ENCODE measurements around the gene TNFAIP8L3. TPM values are rescaled to one million over a fixed set of nuclear protein-coding genes. Genes with fewer than 3 reads are reported as not detected.

TNFAIP8L3 gene
- total RNA-seq, 4 donors from 2014 or later, result 3.7 to 12.5 (median 10.0) TPM

DNA sequence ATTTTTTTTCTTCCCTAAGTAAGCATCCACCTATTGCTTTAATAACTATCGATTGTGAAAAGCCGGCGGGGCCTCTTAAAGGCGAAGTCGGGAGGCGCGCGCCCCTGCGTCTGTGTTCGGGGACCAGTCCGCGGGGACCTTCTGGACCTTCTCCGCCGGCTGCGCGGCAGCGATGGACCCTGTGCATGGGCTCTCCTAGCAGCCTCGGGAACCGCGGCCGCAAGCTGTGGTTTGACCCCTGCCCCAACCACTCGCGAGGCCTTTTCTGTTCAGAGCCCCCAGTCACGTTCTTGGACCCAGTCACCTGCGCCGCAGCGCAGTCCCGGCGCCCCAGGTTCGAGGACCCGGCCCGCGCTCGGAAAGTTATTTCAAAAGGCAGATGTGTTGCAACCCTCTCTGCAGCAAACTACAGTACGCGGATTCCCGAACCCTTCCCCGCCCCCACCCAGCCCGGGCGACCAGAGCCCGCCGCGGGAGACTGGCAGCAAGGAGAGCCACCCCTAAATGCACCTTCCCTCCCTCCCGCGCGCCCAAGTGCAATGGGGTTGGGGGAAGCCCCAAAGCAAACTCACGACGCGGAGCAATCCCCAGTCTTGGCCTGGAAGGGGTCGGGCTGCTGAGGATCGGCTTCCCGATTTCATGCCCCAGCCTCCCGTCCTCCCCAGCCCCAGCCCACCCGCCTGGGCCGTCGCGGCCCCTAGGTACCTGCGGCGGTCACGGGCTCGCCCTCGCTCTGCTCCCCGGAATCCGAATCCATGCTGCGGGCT, 684 bp downstream of the TNFAIP8L3 start:
- DNase-seq (ENCODE audit: low spot score in 2 of 2), result peak in 1 of 2 donors; percentile 41
- H3K36me3 ChIP-seq, result no peaks in the 10 kb centered on the region
- TF ChIP-seq EP300 (IDR thresholded peaks at IDR 0.05) (no peak), POLR2A (IDR thresholded peaks at IDR 0.05) (no peak)
- TF ChIP-seq, protein P1, sequence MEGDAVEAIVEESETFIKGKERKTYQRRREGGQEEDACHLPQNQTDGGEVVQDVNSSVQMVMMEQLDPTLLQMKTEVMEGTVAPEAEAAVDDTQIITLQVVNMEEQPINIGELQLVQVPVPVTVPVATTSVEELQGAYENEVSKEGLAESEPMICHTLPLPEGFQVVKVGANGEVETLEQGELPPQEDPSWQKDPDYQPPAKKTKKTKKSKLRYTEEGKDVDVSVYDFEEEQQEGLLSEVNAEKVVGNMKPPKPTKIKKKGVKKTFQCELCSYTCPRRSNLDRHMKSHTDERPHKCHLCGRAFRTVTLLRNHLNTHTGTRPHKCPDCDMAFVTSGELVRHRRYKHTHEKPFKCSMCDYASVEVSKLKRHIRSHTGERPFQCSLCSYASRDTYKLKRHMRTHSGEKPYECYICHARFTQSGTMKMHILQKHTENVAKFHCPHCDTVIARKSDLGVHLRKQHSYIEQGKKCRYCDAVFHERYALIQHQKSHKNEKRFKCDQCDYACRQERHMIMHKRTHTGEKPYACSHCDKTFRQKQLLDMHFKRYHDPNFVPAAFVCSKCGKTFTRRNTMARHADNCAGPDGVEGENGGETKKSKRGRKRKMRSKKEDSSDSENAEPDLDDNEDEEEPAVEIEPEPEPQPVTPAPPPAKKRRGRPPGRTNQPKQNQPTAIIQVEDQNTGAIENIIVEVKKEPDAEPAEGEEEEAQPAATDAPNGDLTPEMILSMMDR (IDR thresholded peaks at IDR 0.05), result no peak
- peaks cover 0 to 53% (median 15%) of the 10 kb centered on the region in 4 donors for H3K4me1 ChIP-seq
- peaks cover 0 to 43% of the 10 kb centered on the region in 2 donors for H3K27me3 ChIP-seq
- H3K4me3 ChIP-seq, result peak overlapping the region; percentile 50 to 67 (median 58)
- WGBS, 2 donors, result 0 to 2% methylated on average over 39 to 43 of the region's 65 CpGs
- peak overlapping the region; percentile 16 to 89 (median 72) for H3K27ac ChIP-seq
- no peaks in the 10 kb centered on the region for H3K9me3 ChIP-seq

DNA sequence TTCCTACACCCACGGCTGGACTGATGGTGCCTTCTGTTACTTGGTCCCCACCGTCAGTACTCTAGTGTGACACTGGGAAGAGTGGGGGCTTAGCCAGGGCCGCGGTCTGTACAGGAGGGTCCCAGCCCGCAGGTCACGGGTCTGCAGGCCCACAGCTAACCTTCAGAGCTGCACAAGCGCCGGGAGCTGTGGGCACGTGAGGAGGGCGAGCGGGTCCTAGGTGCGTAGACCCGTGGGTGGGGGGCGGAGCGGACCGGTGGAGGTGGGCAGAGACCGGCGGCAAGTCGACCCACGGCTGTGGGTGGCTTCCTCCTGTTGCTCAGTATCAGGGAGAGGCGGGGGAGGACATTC, 1.2 kb downstream of the TNFAIP8L3 start:
- TF ChIP-seq EP300 (IDR thresholded peaks at IDR 0.05), result no peak
- TF ChIP-seq, protein P1 (IDR thresholded peaks at IDR 0.05), result no peak
- H3K4me1 ChIP-seq, result peaks cover 0 to 53% (median 15%) of the 10 kb centered on the region in 4 donors
- DNase-seq (ENCODE audit: low spot score in 2 of 2), result no peak
- H3K27me3 ChIP-seq, result peaks cover 0 to 43% of the 10 kb centered on the region in 2 donors
- H3K36me3 ChIP-seq, result no peaks in the 10 kb centered on the region
- H3K27ac ChIP-seq, result peak overlapping the region; percentile 16 to 89 (median 72)
- H3K9me3 ChIP-seq, result no peaks in the 10 kb centered on the region
- H3K4me3 ChIP-seq, result peak overlapping the region; percentile 50 to 67 (median 58)
- WGBS, 2 donors, result 25 to 34% methylated on average over 20 to 21 of the region's 21 CpGs

DNA sequence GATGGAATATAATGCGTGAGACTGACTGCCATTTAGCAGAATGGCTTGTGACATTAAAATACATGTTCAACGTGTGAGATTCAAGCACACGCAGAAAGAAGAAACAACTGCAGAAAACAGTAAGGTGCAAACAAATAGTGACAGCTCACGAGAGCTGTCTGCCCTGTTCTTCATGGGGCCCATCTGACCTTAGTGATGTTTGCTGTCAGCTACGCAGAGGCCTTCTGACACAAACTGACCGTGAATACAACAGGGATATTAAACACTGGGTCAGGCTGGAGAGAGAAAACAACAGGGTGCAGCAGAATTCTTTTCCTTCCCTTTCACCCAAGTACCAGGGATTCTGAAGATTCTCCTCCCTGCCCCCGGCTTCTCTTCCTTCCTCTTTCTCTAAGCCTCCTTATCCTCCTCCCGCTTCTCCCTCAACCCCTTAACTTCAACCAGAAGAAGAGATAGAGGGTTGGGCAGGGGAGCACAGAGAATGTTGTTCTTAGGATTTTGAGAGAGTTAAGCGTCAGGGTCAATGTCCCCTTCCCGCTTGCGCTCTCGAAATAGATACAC, 2.1 kb downstream of the TNFAIP8L3 start:
- Histone ChIP-seq H3K4me1 (peaks cover 0 to 46% (median 15%) of the 10 kb centered on the region in 4 donors), H3K27me3 (peaks cover 0 to 43% of the 10 kb centered on the region in 2 donors), H3K27ac (peak overlapping the region in 3 of 4 donors; percentile 40 to 89 (median 87)), H3K4me3 (no peak overlapping the region), H3K9me3 (no peaks in the 10 kb centered on the region), H3K36me3 (no peaks in the 10 kb centered on the region)
- TF ChIP-seq POLR2A (IDR thresholded peaks at IDR 0.05), result no peak
- TF ChIP-seq, protein P1 (IDR thresholded peaks at IDR 0.05), result no peak
- TF ChIP-seq EP300 (IDR thresholded peaks at IDR 0.05), result no peak
- WGBS, 2 donors, result 53 to 55% methylated on average over 12 of the region's 12 CpGs
- DNase-seq (ENCODE audit: low spot score in 2 of 2), result no peak

DNA sequence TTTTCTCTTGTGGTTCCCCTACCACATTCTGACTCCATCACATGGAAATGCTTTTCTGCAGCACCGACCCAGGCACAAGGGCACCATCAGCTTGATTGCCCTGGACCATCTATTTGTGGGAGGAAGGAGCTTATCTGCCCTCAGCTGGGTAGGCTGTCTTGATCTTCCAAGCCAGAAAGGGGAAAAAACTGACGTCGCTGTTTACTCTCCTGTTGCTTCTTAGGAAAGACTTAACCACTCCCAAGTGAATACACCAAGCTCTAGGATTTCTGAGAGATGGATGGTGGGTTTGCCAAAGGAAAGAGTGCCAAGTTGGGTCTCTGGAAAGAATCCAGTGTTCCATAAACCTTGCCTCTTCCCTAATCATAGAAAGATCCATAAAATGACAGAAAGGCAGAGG, 4.0 kb downstream of the TNFAIP8L3 start:
- H3K27me3 ChIP-seq, result peaks cover 0 to 30% of the 10 kb centered on the region in 2 donors
- peak overlapping the region in 2 of 4 donors; percentile 18 to 46 for H3K27ac ChIP-seq
- H3K4me1 ChIP-seq, result peaks cover 0 to 51% (median 16%) of the 10 kb centered on the region in 4 donors
- TF ChIP-seq EP300 (IDR thresholded peaks at IDR 0.05), result no peak
- TF ChIP-seq POLR2A (IDR thresholded peaks at IDR 0.05), result no peak
- TF ChIP-seq, protein P1 (IDR thresholded peaks at IDR 0.05), result no peak
- H3K9me3 ChIP-seq, result no peaks in the 10 kb centered on the region
- no peak for DNase-seq (ENCODE audit: low spot score in 2 of 2)
- 55 to 65% methylated on average over 3 of the region's 3 CpGs for WGBS, 2 donors
- no peak overlapping the region for H3K4me3 ChIP-seq
- H3K36me3 ChIP-seq, result no peaks in the 10 kb centered on the region

Measured in tibial nerve (tissue), 4 donors.